Hepatic stellate cell (primary cell): ENCODE data around the gene YIF1B.
A peak's percentile ranks its signal among the peaks of the same experiment; 100 is the strongest.
"Not testable (repeated sequence)": the region's sequence is repeated elsewhere in the genome, so short reads cannot be mapped to it uniquely, and the experiment has no call there.

Source experiments
- DNase-seq: peaks from one replicate; pipeline ENCODE4 v3.0.0; 2011; ENCODE audit warnings: low spot score

YIF1B gene

DNA sequence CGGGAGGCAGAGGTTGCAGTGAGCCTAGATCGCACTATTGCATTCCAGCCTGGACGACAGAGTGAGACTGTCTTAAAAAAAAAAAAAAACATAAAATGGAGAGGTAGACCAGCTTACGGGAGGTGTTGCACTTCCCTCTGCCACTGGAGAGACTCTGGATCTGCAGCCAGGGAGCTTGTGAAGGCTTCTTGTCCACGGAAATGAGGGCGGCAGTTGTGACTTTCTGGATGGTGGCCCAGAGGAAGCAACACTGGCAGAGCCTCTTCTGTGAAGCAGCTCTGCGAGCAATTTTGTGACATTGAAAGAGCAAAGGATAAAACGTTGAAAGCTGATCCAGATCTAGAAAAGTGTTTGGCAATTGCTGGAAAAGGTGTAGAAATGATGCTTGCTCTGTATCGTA lies 41.0 kb downstream of the YIF1B start:
- DNase-seq = no peak

DNA sequence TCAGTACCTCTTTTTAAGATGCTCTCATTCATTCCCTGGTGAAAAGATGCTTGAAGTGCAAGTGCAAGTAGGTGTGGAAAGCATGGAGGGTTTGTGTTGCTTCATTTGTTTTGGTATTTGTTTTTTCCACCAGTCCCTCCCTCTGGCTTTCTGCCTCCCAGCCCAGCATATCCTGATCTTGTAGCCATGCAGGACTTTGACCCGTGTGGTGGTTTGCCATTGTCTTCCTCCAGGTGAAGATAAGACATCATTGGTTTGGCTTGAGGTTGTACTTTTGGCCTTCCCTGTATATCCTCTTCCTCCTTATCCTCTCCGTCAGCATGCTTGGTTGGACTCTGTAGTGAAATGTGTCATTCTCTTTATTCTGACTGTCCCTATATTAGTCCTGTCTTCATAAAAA lies 42.2 kb downstream of the YIF1B start:
- no peak for DNase-seq

DNA sequence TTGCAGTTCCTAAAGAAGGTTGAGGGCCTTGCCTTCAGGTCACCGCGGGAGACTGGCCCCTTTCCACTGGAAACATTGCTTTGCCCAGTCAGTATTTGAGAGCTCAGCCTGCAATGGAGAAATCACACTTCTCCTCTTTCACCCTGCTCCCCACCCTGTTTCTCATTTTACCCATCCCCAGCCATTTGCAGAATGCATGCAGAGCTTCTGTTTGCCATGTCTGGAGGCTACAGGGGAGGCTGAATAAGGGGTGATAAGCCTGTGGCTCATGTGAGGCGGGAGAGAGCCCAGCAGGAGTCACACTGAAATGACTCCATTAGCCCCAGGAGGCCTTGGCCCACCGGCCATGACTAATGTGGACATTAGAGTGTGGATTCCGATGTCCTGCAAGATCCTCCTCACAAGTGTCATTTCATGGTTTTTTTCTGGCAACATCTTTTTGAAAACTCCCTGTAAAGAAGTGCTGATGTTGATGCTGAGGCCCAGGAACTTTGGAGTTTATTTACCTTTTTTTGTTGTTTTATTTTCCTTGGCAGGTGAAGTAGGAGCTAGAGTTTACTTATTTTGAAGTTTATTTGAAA lies 45.1 kb downstream of the YIF1B start:
- peak; percentile 56 for DNase-seq

DNA sequence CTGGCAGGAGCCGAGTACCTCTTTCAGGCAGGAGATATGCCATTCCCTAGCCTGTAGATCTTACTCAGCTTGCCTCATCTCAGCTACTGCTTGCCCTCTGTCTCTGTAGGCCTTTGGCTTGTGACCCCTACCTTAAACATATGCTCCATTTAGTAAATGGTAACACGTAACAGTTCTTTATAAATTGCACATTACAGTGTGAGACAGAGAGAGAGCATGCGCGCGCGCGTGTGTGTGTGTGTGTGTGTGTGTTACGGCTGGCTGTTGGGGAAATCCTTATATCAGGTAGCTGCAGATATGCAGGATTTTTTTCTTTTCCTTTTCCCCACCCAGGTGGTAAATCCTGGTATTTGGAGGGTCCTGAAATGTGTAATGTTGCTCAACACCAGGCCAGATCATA lies 47.2 kb downstream of the YIF1B start:
- no peak for DNase-seq

DNA sequence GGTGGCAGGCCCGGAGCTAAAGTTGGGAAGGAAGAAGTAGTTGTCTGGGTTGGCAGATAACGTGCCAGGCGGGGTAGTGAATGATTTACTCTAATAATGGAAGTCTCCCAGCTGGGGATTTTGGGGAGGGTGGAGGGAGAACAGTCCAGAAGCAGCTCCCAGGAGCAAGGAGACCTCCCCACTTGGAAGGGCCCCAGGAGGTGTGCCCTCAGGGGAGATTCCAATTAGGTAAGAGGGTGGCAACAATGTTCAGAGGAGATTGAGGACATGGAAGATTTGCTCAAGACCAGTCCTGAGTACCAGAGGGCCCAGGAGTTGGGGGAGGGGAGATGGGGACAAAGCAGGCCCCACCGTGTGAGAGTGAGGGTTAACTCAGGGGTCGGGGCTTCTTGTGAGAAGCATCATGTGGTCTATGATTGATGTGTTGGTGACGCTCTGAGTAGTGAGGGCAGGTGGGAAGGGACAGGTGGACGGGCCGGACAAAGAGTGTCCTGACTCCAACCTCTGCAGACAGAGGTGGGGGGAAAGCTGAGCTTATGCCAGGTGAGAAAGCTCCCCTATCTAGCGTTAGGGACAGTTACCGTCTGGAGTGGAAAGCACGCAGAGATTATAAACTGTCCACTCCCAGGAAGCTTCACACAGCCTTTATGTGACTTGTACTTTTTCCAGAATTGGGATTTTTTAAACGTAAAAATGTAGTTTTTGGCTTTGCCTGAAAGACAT lies 47.8 kb downstream of the YIF1B start:
- no peak for DNase-seq

DNA sequence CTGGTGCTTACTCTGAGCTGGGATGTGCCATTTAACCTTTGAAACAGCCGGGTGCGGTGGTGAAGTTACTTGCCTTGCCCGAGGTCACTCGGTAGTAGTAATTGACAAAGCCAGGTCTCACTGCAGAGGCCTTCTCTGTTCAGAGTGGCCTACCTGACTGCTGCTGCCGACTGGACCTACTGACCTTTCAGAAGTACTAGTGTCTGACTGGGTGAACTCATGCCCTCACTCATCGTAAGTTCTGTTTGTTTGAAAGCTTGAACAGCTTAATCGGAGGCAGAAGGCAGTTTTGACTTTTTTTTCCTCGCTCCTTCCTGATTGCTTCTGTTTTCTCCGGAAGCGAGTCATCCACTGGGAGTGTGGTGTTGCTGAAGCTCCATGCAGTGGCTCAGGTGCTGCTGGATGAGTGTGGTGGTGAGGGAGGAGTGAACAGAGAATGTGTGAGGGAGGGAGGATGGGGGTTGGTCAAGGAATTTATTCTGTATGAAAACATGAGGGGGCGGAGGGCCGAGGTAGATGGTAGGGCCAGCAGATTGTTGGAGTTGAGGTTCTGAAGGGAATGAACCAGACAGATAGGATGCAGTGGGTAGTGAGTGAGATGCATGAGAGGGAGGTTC lies 48.7 kb downstream of the YIF1B start:
- DNase-seq = peak; percentile 60

DNA sequence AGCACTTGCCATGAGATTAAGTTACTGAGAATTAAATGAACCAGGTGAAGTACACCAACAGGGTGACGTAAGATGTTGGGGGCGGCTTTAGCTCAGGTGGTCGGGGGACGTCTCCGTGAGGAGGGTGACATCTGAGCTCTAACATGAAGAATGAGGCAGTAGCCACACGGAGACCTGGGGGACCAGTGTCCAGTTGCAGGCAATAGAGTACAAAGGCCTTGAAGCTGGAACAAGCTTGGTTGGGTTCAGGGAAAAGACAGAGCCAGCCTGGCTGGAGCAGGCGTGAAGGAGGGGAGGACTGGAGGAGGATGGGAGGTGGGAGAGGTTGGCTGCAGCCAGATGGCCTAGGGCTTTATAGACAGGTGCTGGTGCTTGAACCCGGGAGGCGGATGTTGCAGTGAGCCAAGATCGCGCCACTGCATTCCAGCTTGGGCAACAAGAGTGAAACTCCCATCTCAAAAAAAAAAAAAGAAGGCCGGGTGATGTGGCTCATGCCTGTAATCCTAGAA lies 49.8 kb downstream of the YIF1B start:
- DNase-seq = no peak

DNA sequence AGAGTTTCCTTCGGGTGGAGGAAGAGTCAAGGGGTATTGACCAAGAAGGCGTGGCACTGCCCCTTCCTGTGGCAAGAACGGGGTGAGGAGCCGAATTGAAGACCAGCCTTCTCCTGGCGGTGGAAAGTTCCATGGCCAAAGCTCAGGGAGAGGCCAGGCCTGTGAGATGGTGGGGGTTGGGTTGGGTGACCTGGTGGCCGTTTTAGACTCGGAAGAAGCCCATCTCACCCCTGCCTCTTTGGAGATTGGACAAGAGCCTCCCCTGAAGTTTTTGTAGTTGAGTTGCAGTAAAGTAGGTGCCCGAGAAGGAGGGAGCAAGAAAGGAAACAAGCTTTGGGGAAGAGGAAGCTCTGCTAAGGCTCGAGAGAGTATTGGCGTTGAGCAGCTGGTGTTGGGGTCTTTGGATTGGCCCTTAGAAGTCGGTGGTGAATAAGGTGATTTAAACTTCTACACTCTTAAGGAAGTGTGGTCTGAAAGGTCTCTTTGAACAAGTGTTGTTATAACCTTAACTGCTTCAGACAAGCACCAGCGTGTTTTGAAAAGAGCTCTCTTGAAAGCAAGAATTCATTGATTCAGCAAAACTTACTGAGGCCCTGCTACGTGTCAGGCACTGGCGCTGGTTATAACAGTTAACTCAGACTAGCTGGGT lies 50.4 kb downstream of the YIF1B start:
- no peak for DNase-seq

DNA sequence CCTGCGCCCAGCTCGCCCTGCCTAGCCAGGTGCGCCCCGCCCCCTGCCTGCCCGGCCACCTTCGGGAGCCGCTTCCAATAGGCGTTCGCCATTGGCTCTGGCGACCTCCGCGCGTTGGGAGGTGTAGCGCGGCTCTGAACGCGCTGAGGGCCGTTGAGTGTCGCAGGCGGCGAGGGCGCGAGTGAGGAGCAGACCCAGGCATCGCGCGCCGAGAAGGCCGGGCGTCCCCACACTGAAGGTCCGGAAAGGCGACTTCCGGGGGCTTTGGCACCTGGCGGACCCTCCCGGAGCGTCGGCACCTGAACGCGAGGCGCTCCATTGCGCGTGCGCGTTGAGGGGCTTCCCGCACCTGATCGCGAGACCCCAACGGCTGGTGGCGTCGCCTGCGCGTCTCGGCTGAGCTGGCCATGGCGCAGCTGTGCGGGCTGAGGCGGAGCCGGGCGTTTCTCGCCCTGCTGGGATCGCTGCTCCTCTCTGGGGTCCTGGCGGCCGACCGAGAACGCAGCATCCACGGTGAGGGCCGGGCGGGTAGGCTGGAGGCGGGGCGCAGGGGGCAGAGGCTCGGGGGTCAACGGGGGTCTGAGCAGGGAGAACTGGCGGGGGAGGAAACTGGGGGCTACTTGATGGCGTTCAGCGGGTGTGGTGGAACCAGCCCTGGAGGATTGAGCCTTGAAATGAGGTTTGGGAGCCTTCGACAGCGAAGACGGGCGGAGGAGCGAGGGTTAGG lies 51.1 kb downstream of the YIF1B start, which contains the start of gene SPINT2:
Gene SPINT2, plus strand, starts transcription at position 88 of the 727 bp plus-strand sequence. Its CDS starts 320 bp downstream, at position 408.
- no peak for DNase-seq

DNA sequence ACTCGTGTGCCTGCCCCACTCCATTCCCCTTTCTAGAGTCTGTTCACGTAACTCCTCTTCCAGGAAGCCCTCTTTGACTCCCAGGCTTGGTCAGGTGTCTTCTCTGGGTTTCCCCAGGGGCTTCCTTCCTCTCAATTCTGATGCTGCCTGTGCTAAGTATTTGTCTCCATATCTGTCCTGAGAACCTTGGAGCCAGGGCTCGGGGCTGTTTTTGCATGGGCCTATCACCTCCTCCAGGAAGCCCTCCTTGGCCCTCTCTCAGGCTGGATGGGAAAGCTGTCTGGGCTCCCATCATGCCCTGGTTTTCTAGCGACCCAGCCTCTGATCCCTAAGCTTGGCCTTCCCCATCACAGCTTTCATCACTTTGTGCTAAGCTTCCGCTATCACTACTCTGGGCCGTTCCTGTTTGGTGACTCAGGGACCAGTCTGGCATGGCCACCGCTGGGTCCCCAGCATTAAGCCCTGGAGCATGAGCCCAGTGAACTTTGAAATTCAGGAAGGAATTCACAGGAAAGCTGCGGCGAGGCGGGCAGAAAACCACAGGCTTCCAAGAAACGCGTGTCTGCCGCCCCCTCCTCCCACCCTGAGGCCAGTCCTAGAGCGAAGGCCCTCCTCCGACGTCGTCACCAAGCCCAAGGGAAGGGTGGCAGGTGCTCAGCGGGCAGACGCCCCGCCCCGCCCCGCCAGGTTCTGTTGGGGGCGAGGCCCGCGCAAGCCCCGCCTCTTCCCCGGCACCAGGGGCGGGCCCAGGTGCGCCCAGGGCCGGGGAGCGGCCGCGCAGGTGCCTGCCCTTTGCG lies 51.9 kb downstream of the YIF1B start:
- DNase-seq = peak; percentile 86

DNA sequence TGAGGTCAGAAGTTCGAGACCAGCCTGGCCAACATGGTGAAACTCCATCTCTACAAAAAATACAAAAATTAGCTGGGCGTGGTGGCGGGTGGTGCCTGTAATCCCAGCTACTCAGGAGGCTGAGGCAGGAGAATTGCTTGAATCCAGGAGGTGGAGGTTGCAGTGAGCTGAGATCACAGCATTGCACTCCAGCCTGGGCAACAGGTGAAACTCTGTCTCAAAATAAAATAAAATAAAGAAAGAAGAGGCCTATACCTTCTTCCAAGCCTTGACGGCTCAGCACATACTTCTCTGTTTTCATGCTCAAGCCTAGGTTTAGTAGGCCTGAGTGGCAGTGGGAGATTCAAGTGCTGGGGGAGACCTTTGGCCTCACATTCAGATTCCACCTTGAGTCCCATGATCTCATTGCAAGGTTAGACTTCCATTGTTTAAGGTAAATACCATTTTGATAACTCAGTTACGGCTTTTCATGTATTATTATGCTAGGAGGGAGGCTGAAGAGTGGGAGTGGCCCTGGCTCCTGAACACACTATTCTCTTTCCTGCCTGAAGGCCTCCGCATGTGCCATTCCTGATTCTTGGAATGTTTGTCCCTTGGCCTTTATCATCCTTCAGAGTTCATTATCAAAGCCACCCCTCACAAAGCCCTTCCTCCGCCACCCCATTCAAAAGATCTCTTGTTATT lies 53.0 kb downstream of the YIF1B start:
- DNase-seq = no peak

DNA sequence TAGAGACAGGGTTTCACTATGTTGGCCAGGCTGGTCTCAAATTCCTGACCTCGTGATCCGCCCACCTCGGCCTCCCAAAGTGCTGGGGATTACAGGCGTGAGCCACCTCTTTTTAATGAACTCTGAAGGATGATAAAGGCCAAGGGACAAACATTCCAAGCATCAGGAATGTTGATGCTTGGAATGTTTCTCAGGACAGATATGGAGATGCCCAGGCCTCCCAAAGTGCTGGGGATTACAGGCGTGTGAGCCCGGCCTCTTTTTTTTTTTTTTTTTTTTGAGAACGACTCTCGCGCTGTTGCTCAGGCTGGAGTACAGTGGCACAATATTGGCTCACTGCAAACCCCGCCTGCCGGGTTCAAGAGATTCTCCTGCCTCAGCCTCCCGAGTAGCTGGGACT lies 53.8 kb downstream of the YIF1B start:
- DNase-seq = not testable (repeated sequence)

DNA sequence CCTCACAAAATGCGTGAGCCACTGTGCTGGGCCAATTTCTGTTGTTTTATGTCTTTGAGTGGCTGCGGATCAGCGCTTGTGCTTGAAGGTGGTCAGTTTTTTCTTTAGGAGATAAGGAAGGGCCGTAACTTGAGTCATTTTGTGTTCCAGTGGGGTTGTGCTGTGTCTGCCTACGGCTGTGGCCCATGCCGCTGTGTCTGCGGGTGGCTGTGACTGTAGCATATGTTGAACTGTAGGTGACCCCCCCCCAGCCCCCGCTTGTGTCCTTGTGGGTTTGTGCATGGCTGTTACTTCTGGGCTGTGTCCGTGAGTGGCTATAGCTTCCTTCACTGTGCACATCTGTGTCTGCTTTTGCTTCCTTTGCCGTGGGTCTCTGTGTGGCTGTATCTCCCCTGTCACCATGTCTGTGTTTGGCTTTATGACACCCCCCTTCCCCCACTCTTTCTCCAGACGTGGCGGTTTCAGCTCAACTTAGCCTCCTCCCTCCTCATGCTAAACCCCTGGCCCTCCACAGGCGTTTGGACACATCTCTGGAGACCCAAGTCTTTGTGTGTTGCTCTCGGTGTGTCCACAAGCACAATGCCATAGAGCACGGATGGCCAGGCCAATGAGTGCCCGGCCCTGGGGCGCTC lies 60.2 kb downstream of the YIF1B start:
- DNase-seq = peak; percentile 52

DNA sequence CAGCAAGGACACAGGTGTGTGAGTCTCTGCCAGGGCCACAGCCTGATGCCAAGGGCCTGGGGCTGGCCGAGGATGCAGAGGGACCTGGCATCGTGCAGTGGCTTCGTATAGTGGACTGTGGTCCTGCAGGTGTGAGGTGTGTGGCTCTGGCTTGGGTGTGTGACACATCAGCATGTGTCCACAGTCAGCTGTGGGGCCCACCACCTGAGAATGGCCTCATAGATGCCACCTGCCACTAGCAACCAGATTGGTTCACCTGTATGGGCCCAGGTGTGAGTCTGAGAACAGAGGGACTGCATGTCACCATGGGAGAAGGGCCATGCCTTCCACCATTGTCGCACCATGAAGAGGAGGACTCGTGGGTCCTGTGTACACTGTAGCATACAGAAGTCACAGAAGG lies 62.0 kb downstream of the YIF1B start:
- no peak for DNase-seq
